HepG2 (cell line): Measurements from ENCODE around the gene AK8. TPM values are rescaled to one million over a fixed set of nuclear protein-coding genes. Genes with fewer than 3 reads are reported as not detected.

Experiments
- JARID2 ChIP-seq: sonication (generic); formaldehyde crosslinking; IDR thresholded peaks from 2 replicates; pipeline ENCODE4 v1.8.1; 2023; ENCODE audit warnings: missing genetic modification reagents, inconsistent platforms; ENCODE audit not compliant: insufficient replicate concordance
- REL ChIP-seq: sonication (generic); formaldehyde crosslinking; conservative IDR thresholded peaks from 2 replicates; pipeline ENCODE4 v1.8.0; 2022; ENCODE audit warnings: mild to moderate bottlenecking, missing genetic modification reagents, moderate library complexity
- STAG1 ChIP-seq: sonication (generic); formaldehyde crosslinking; IDR thresholded peaks from 2 replicates; pipeline ENCODE4 v1.4.0; 2020; ENCODE audit warnings: missing genetic modification reagents
- ZNF562 ChIP-seq: sonication (generic); formaldehyde crosslinking; IDR thresholded peaks from 2 replicates; pipeline ENCODE4 v1.8.0; 2022; ENCODE audit warnings: missing genetic modification reagents, borderline replicate concordance
- polyA plus RNA-seq, 8 experiments: library from polyadenylated mRNA; depleted of rRNA in 3 of 8; stranded (reverse) in 7 of 8; unstranded in 1 of 8; fragments of >200 nt; fragmentation: Illumina TruSeq in 4 of 8; extraction: Trizol in 4 of 8; gene quantifications; 2 replicates each; pipeline versions ENCODE4 v1.2.1 to v1.2.3, GENCODE V29; 2011 to 2016; ENCODE audit warnings: low read depth in 4 of 8, missing spikeins in 1 of 8, mixed read lengths in 1 of 8; ENCODE audit not compliant: insufficient read depth in 1 of 8
- total RNA-seq, 5 experiments: library from RNA; depleted of rRNA; stranded (reverse); fragments of >200 nt; fragmentation: Illumina TruSeq; extraction: Trizol; gene quantifications; 2 replicates each; pipeline ENCODE4 v1.2.3, GENCODE V29; 2016; ENCODE audit warnings: low read depth in 1 of 5
- TF ChIP-seq, protein P1 (sequence below): sonication (generic); formaldehyde crosslinking; IDR thresholded peaks from 2 replicates; pipeline ENCODE4 v1.5.1; 2020; ENCODE audit warnings: mild to moderate bottlenecking, missing genetic modification reagents, borderline replicate concordance
- TF ChIP-seq, protein P2 (sequence below): sonication (generic); formaldehyde crosslinking; IDR thresholded peaks from 2 replicates; pipeline ENCODE4 v1.4.0; 2020; ENCODE audit warnings: mild to moderate bottlenecking, missing genetic modification reagents

AK8 gene
- total and polyA plus RNA-seq, 2 of the 13 experiments (the other 11 are each of a cell fraction or from before 2014, with no cell fraction given): 0.11 TPM; not detected in 1

DNA sequence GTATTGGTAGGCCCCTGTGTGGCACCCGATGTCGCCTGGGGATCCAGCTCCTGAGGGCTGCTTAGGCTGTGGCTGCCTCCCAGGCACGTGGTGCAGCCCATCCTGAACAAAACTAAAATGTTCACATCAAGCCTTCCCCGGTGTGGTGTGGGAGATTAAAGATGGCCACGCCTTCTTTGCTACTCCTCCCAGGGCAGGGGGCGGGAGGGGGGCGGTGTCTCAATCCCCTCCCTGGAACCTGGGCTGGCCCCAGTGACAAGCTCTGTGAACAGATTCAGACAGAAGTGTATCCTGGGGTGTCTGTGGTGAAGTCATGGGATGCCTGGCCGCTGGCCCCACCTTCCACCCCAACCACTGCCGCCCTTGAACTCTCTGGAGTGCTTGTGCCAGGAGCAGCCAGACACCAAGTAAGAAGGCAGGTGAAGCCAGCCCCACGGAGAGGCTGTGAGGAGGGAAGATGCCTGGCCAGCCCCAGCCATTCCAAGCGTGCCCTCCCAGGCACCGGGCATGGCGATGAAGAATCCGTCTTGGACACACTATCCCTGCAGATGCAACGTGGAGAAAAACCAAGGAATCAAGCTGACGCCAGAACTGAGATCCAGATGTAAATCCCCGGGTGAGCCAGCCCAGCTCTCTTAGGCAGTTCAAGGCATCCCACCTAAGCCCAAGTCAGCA, 75.8 kb downstream of the AK8 start (continued):
- TF ChIP-seq, protein P1, sequence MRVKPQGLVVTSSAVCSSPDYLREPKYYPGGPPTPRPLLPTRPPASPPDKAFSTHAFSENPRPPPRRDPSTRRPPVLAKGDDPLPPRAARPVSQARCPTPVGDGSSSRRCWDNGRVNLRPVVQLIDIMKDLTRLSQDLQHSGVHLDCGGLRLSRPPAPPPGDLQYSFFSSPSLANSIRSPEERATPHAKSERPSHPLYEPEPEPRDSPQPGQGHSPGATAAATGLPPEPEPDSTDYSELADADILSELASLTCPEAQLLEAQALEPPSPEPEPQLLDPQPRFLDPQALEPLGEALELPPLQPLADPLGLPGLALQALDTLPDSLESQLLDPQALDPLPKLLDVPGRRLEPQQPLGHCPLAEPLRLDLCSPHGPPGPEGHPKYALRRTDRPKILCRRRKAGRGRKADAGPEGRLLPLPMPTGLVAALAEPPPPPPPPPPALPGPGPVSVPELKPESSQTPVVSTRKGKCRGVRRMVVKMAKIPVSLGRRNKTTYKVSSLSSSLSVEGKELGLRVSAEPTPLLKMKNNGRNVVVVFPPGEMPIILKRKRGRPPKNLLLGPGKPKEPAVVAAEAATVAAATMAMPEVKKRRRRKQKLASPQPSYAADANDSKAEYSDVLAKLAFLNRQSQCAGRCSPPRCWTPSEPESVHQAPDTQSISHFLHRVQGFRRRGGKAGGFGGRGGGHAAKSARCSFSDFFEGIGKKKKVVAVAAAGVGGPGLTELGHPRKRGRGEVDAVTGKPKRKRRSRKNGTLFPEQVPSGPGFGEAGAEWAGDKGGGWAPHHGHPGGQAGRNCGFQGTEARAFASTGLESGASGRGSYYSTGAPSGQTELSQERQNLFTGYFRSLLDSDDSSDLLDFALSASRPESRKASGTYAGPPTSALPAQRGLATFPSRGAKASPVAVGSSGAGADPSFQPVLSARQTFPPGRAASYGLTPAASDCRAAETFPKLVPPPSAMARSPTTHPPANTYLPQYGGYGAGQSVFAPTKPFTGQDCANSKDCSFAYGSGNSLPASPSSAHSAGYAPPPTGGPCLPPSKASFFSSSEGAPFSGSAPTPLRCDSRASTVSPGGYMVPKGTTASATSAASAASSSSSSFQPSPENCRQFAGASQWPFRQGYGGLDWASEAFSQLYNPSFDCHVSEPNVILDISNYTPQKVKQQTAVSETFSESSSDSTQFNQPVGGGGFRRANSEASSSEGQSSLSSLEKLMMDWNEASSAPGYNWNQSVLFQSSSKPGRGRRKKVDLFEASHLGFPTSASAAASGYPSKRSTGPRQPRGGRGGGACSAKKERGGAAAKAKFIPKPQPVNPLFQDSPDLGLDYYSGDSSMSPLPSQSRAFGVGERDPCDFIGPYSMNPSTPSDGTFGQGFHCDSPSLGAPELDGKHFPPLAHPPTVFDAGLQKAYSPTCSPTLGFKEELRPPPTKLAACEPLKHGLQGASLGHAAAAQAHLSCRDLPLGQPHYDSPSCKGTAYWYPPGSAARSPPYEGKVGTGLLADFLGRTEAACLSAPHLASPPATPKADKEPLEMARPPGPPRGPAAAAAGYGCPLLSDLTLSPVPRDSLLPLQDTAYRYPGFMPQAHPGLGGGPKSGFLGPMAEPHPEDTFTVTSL (CRISPR knock-in tag): no peak
- TF ChIP-seq, protein P2, sequence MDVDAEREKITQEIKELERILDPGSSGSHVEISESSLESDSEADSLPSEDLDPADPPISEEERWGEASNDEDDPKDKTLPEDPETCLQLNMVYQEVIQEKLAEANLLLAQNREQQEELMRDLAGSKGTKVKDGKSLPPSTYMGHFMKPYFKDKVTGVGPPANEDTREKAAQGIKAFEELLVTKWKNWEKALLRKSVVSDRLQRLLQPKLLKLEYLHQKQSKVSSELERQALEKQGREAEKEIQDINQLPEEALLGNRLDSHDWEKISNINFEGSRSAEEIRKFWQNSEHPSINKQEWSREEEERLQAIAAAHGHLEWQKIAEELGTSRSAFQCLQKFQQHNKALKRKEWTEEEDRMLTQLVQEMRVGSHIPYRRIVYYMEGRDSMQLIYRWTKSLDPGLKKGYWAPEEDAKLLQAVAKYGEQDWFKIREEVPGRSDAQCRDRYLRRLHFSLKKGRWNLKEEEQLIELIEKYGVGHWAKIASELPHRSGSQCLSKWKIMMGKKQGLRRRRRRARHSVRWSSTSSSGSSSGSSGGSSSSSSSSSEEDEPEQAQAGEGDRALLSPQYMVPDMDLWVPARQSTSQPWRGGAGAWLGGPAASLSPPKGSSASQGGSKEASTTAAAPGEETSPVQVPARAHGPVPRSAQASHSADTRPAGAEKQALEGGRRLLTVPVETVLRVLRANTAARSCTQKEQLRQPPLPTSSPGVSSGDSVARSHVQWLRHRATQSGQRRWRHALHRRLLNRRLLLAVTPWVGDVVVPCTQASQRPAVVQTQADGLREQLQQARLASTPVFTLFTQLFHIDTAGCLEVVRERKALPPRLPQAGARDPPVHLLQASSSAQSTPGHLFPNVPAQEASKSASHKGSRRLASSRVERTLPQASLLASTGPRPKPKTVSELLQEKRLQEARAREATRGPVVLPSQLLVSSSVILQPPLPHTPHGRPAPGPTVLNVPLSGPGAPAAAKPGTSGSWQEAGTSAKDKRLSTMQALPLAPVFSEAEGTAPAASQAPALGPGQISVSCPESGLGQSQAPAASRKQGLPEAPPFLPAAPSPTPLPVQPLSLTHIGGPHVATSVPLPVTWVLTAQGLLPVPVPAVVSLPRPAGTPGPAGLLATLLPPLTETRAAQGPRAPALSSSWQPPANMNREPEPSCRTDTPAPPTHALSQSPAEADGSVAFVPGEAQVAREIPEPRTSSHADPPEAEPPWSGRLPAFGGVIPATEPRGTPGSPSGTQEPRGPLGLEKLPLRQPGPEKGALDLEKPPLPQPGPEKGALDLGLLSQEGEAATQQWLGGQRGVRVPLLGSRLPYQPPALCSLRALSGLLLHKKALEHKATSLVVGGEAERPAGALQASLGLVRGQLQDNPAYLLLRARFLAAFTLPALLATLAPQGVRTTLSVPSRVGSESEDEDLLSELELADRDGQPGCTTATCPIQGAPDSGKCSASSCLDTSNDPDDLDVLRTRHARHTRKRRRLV (CRISPR knock-in tag): no peak
- no peak for TF ChIP-seq STAG1 (CRISPR knock-in tag)
- no peak for TF ChIP-seq JARID2 (CRISPR knock-in tag)
- no peak for TF ChIP-seq ZNF562 (CRISPR knock-in tag)
- TF ChIP-seq REL: no peak
